Fibroblast of upper back skin (primary cell): Measurements from ENCODE around the gene GATA5.
"Not testable (repeated sequence)": the region's sequence is repeated elsewhere in the genome, so short reads cannot be mapped to it uniquely, and the experiment has no call there.

ENCODE experiments used
- DNase-seq: peaks from one replicate; pipeline ENCODE4 v3.0.0-alpha.2; 2013

The GATA5 gene

DNA sequence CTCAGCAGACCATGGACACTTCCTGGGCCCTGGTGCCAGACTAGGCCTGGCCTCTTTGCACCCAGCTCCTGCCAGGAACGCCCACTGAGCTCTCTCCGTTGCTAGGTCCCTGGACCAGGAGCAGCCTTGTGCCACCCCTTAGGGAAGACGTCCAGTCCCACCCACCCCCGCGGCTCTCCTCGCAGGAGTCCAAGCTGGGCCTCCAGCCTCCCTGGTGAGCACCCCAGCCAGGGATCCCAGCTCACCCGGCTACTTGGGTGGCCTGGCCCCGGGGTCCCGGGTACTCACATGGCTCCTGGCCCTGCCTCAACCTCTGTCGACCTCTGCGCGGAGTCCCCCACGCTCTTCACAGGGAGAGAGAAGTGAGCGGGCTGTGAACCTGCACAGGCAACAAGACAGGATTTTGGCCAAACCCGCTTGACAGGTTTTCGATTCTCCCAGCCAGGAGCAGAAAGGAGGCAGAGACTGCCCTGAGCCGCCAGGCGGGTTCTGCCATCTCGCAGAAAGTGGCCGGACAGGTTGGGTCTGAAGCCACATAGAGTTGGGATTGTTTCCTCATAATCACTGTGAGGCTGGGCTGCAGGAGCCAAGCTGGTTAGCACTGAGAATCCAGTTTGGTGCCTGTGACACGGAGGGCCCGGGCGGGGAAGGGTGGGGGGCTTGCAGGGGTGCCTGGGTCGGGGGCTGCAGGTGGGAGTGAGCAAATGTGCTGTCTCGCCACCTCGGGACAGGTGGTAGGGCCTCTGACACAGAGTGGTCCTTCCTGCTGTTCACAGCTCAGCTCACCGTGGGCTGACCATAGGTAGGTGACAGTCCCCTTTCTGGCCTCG, 48.4 kb downstream of the GATA5 start, which contains the start of gene RBBP8NL:
TSS of gene RBBP8NL (minus strand) at position 368 of the 830 bp plus-strand sequence. CDS start 7,892 bp downstream, outside the sequence.
- no peak for DNase-seq

DNA sequence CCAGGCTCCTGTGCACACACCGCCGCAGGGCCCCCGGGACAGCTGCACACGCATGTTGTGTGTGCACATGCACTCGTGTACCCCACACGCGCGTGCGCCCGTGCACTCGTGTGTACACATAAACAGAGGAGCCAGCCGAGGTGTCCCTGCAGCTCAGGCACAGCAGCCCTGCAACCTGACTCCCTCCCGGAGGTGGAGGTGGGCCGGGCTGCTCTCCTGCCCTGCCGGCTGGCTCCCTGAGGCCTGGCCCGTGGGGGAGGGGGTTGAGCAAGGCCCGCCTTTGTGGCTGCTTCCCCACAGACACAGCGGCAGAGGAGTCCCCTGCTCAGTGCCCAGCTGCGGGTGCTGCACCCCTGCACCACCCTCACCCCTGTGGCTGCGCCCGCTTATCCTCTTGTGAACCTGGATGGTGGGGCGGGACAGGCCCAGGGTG, 49.1 kb downstream of the GATA5 start:
- no peak for DNase-seq

DNA sequence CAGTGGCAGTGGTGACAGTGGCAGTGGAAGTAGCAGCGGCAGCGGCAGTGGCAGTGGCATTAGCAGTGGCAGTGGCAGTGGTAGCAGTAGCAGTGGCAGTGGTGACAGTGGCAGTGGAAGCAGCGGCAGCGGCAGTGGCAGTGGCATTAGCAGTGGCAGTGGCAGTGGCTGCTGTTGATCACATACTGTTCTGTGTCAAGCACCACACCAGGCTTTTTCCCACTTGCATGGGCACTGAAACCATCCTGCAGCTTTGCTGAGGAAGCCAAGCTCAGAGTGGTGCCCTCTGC, 49.8 kb downstream of the GATA5 start:
- not testable (repeated sequence) for DNase-seq

DNA sequence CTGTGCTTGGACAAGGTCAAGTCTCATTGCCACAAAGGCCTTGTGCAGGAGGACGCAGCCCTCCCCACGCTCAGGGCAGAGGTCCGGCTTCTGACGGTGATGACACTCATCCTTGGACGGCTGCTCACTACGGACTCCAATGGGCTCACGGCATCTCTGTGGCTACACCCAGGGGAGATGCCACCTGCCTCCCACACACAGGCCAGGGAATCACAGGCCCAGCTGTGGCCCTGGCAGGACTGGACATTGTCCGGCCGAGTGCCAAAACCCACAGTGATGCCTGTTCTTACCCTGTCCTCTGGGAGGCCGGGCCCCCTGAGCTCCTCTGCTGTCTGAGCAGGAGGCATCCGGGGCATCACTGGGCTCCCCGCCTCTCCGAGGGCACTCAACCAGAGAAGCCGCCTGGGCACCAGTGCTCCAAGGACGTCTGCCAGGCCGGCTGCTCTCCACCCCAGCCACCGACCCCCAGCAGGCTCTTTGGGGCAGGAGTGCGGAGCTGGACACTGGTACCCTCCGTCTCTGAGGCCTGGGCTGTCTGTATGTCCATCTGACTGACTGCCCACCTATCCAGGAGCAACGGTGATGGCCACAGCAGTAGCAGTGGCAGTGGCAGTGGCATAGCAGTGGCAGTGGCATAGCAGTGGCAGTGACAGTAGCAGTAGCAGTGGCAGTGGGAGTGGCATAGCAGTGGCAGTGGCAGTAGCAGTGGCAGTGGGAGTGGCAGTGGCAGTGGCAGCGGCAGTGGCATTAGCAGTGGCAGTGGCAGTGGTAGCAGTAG, 50.3 kb downstream of the GATA5 start:
- DNase-seq: no peak

DNA sequence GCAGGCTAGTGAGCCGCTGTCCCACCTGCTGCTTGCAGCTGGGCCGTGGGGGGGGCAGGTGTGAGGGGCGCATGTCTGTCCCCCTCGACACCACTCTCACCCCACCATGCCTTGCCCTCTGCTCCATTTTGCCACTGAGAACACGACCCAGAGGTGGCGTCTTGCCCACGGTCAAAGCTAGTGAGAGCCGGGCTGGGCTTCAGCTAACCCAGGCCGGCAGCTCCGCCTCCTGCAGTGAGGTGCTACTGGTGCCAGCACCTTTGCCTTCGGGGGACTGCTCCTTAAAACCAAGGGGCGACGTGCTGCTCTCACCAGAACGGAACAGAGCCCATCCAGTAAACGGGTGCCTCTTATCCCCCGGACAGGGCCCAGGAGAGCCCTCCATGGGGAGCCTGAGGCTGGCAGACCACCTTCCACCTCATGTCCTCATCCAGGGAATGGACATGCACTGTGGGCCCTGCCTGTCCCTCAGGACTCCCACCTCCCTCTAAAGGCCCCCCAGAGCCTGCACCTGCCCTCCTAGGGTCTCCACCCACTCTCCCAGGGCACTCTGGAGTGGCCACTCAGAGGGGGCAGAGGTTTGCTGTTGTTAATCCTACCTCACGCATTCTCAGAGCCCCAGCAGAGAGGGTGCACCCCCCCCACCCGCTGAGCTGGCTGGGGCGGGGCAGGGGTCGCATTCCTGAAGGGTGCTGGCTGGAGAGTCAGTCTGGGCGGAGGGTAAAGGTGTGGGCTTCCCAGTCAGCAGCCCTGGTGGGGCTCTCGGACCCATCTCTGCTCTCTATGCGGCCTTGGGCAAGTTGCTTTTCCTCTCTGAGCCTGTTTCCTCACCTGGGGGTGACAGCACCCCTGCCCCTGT, 51.3 kb downstream of the GATA5 start:
- DNase-seq: no peak

DNA sequence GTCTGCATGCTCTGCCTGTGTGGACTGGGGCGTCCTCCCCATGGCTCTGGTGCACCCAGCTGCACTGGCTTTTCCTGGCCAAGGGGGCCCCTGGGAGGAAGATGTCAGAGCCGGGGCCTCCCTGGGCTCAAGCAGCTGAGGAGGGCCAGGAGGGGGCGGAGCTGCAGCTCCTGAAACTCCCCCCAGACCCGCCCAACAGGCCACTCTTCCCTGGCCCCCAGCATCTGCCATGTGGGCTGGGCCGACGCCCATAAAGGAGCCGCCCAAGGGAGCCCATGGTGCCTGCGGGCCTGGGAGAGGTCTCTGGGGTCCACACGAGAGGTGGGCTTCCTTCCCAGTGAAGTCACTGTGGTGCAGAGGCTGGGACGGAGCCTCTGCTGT, 52.5 kb downstream of the GATA5 start:
- no peak for DNase-seq

DNA sequence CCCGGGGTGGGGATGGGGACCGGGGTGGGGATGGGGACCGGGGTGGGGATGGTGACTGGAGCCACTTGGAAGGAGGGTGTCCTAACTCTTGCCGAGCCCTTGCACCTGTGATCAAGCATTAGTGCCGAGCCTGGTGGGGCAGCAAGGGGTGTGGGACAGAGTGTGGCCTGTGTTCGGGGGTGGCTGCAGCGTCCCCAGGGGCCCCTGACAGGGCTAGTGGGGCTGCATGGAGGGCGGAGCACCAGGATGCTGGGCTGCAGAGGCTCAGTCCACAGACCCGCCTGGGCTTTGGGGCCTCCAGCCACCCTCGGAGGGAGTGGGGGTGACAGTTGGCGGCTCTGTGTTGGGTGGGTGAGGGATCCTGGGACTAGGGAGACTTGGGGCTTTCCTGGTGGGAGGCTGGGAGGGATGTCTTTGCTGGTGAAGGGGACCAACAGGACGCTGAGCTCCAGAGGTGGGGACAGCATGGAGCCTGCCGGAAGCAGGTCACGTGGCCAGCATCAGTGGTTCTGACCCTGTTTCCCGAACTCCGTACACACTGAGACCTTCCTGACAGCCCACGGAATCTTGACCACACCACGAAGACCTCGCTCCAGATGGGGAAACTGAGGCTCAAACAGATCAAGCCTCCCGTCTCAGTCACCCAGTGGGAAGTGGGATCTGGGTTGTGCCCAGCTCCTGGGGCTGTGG, 53.0 kb downstream of the GATA5 start:
- no peak for DNase-seq

DNA sequence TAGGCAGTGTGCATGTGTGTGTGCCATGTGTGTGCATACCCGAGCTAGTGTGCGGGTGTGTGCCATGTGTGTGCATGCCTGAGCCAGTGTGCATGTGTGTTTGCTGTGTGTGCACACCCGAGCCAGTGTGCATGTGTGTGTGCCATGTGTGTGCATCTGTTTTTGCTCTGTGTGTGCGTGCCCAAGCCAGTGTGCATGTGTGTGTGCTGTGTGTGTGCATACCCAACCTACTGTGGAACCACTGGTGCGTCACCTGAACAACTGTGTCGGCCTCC, 54.1 kb downstream of the GATA5 start:
- no peak for DNase-seq

DNA sequence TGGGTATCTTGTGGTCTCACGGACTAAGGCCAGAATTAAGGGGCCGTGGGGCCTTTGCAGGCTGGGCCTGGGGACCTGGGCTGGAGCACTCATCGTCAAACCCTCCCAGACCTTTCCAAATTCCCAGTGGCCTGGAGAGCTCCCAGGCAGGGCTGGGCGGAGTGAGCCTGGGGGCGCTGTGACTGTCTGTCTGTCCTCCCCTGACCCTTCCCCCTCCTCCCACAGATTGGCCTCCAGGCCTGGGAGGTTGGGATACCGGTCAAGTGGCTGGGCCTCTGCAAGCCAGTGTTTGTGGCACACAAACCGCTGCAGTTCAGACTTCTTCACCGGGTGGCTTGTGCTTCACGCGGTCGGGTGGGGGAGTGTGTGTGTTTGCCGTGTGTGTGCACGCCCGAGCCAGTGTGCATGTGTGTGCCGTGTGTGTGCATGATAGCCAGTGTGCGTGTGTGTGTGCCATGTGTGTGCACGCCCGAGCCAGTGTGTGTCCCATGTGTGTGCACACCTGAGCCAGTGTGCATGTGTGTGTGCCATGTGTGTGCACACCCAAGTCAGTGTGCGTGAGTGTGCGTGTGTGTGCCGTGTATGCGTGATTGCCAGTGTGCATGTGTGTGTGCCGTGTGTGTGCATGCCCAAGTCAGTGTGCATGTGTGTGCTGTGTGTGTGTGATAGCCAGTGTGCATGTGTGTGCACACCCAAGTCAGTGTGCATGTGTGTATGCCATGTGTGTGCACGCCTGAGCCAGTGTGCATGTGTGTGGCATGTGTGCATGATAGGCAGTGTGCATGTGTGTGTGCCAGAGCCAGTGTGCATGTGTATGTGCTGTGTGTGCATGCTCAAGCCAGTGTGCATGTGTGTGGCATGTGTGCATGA, 54.7 kb downstream of the GATA5 start:
- no peak for DNase-seq

DNA sequence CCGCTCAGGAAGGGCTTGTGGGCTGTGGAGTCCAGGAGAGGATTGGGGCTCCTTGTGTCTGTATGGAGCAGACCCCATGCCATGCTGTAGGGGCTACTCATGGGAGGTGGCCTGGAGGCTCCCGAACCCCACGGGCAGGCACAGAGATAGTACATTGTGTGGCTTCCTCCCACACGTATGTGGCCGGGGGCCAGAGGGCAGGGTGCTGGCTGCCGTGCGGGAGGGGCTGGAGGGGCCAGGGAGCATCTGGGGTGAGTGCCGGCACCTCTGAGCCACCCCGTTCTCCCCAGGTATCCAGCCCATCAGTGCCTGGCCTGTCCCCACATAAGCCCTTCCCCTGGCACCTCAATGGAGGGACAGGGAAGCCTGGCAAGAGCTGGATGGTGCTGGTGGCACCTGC, 56.0 kb downstream of the GATA5 start:
- no peak for DNase-seq

DNA sequence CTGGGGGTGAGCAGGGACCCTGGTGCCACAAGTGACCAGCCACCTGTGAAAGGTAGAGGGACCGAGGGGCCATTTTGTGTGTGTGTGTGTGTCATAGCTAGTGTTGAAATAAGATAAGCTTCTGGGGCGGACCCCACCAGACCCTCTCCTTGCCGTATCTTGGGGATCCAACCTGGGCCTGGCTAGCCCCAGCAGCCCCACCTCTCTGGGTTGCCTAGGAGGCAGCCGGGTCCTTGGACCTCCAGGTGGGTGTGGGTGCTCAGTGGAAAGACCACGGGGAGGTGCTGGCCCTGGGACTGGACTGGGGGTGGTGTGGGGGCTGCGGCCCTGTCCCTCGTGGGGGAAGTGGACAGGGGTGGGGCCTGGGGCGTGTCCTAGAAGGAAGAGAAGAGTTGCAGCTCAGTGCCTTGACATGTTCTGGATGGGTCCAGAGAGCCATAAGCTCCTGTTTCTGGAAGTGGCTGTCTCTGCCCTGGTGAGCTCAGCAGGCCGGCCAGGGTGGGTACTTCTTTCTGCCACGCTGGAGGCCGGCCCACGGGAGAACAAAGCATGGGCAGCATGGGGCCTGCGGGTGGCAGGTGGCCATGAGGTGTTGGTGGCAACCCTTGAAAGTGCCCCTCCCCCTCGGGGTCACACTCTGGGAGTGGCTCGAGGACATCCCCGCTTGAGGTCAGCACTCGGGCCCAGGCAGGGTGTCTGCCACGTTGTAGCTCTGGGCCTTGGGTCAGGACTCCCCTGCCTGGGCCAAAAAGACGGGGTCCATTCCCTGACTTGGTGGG, 56.9 kb downstream of the GATA5 start:
- no peak for DNase-seq

DNA sequence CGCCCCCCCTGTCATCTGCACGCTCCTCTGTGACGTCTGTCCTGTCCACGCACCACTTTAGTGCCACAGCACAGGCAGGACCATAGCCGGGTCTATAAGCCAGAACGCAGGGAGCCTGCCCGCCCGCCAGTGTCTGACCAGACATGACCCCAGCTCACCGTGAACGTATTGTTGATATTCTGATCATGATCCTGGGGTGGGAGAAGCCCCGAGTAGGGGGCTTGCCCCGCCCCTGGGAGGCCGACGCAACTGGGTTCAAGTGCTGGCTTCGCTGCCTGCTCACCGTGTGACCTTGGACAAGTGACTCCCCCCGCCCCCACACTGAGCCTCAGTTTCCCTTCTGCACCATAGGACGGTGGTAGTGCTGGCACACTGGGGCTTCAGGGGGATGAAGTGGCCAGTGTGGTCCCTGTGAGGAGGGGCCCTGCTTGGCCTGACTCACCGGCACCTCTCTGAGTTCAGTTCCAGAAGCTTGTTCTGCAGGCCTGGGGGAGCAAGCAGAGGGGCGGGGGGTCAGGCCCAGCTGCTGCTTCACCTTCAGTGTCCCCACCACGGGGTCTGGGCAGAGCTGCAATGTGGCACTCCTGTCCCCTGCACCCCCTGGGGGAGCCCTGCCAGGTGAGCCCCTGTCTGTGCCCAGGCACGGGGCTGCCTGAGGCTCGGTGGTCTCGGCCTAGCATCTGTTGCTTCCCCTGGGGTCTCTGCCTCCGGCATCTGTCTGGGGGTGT, 57.6 kb downstream of the GATA5 start:
- no peak for DNase-seq

DNA sequence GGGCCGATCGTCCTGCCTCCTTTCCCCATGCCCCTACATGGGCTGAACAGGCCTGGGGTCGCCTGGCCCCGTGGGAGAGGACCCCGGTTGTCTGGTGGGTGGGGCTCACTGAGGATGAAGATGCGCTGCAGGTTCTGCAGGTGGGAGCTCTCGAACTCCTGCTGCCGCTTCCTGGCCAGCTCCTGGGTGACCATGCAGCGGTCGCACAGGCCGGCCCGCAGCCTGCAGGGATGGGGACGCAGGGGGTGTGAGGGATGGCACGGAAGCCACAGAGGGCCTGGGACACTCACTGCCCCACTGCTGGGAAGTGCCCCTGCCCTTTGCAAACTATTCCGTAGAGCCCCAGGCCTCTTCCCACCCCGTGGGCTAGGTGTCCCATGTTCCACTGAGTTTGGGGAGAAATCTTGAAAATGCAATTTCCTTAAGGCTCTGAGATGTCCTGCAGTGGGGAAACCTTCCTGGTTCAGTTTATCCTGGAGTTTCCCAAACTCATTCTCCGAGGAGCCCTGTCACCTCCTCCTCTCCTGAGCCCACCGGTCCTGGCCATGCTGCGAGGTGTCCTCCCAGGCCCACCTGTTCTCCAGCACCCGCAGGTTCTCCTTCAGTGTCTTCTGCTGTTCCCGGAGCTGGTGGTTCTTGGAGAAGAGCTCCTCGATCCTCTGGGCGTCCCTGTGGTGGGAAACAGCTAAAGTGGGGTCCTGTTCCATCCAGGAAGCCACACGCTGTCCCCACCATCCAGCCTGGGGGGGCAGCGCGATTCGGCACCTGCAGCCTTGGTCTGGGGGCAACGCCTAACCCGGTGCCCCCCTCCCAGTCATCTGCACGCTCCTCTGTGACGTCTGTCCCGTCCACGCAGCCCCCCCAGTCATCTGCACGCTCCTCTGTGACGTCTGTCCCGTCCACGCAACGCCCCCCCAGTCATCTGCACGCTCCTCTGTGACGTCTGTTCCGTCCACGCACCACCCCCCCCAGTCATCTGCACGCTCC, 58.9 kb downstream of the GATA5 start:
- no peak for DNase-seq

DNA sequence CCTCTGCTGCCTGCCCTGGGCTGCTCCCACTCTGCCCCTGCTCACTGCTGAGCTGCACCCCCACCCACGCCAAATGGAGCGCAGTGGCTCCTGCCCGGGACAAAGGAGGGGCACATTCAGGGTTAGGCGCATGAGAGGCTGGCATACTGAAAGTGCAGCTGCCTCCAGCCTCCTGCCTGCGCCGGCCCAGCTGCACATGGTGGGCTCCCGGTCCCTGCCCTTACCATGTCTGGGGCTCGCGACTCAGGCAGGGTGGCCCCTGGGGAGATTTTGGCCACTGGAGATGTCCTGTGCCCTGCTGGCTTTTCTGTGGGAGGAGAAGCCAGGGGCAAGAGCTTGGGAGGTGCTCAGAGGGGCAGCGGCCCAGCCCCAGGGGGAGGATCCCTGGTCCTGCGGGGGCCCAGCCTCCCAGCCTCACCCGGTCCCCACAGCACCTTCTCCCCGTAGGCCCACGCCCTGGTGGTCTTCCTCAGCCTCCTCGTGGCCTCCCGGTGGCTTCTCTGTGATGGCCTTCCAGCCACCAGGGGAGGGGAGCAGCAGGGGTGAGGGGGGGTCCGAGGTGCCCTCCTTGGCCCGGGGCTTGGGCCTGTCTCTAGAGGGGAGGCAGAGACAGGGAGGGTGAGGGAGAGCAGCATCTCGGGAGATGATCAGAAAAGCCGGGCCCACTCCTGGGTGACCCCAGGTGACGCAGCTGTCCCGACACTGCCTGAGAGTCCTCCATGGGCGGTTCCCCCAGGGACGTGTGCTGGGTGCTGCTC, 60.3 kb downstream of the GATA5 start:
- no peak for DNase-seq

DNA sequence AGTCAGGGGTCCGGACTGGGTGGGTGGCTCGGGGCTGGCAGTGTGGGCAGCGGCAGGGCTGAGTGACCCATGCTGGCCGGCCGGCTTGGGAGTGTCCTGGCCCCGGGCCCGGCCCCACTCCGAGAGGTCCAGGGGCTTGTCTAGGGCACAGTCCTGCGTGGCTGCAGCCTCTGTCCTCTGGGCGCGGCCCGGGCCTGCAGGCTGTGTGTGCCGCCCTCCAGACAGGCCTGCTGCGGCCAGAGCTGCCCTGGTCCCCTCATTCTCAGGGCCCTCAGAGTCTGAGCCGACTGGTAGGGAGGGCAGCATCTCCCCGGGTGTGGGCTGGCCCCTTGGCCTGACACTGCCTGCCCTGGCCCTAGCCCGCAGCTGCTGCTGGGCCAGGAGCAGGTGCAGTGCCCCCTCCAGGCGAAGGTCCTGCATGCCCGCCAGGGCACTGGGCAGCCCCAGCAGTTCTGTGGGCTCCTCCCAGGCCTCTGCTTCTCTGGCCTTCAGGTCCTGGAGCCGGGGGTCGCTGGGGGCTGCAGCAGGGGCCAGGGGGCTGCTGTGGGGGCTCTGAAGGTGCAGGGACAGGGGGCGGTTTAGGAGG, 61.8 kb downstream of the GATA5 start:
- no peak for DNase-seq
